ENCODE data around the gene MAPKAP1.

DNA sequence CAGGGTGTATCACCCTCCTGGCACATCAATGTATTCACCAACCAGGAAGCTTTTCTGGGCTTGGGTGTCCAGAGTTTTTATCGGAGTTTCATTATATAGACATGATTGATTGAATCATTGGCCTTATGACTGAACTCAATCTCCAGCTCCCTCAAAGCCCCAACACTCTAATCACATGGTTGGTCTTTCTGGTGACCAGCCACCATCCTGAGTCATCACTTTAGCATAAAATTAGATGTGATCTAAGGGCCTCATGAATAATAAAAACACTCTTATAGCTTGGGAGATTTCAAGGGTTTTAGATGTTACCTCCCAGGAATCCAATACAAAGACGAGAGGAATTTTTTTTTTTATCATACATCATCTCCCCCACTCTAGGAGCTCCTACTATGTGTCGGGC lies 32.4 kb upstream of the MAPKAP1 start:
- no peak for TF ChIP-seq EZH2phosphoT487 (conservative IDR thresholded peaks at IDR 0.05; ENCODE audit: low read length)
- TF ChIP-seq, protein P1, sequence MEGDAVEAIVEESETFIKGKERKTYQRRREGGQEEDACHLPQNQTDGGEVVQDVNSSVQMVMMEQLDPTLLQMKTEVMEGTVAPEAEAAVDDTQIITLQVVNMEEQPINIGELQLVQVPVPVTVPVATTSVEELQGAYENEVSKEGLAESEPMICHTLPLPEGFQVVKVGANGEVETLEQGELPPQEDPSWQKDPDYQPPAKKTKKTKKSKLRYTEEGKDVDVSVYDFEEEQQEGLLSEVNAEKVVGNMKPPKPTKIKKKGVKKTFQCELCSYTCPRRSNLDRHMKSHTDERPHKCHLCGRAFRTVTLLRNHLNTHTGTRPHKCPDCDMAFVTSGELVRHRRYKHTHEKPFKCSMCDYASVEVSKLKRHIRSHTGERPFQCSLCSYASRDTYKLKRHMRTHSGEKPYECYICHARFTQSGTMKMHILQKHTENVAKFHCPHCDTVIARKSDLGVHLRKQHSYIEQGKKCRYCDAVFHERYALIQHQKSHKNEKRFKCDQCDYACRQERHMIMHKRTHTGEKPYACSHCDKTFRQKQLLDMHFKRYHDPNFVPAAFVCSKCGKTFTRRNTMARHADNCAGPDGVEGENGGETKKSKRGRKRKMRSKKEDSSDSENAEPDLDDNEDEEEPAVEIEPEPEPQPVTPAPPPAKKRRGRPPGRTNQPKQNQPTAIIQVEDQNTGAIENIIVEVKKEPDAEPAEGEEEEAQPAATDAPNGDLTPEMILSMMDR (IDR thresholded peaks at IDR 0.05; ENCODE audit: insufficient read depth, low read length, poor library complexity, severe bottlenecking): no peak
